22Rv1 (cell line): Measurements from ENCODE around the gene TIMMDC1.

Source experiments
- CTCF ChIP-seq: fragments of 450-650 bp; IDR thresholded peaks from 2 replicates; pipeline ENCODE4 v1.5.1; 2017; ENCODE audit warnings: mild to moderate bottlenecking
- ZFX ChIP-seq: fragments of 450-650 bp; IDR thresholded peaks from 2 replicates; pipeline ENCODE4 v1.6.1; 2017; ENCODE audit warnings: antibody characterized with exemption, borderline replicate concordance

GRCh38 chr3:119543147-119543546 is 44.8 kb downstream of the TIMMDC1 start:
- TF ChIP-seq CTCF (no peak), ZFX (no peak)
